Cardiac fibroblast (primary cell): ENCODE data around the gene DCANP1.

Experiments
- DNase-seq, 2 donors: peaks; one replicate each; pipeline versions ENCODE4 v3.0.0 to v3.0.0-alpha.2; 2010; ENCODE audit warnings: low read depth in 2 of 2
- H3K4me3 ChIP-seq, 2 donors: replicated peaks in 1 of 2; 1 replicate in 1 of 2; 2 replicates in 1 of 2; pipeline ENCODE4 v1.5.1; 2011; ENCODE audit warnings: low read depth in 2 of 2, low read length in 2 of 2, mild to moderate bottlenecking in 2 of 2, moderate library complexity in 1 of 2
- TF ChIP-seq, protein P1 (sequence below): IDR thresholded peaks from one replicate; pipeline ENCODE4 v1.5.1; 2011; ENCODE audit warnings: low read depth, mild to moderate bottlenecking, low read length, inconsistent platforms

Gene DCANP1

GRCh38 chr5:135480511-135480910, 33.4 kb upstream of the DCANP1 start:
- TF ChIP-seq, protein P1, sequence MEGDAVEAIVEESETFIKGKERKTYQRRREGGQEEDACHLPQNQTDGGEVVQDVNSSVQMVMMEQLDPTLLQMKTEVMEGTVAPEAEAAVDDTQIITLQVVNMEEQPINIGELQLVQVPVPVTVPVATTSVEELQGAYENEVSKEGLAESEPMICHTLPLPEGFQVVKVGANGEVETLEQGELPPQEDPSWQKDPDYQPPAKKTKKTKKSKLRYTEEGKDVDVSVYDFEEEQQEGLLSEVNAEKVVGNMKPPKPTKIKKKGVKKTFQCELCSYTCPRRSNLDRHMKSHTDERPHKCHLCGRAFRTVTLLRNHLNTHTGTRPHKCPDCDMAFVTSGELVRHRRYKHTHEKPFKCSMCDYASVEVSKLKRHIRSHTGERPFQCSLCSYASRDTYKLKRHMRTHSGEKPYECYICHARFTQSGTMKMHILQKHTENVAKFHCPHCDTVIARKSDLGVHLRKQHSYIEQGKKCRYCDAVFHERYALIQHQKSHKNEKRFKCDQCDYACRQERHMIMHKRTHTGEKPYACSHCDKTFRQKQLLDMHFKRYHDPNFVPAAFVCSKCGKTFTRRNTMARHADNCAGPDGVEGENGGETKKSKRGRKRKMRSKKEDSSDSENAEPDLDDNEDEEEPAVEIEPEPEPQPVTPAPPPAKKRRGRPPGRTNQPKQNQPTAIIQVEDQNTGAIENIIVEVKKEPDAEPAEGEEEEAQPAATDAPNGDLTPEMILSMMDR = no peak
- no peak for DNase-seq
- no peak overlapping the region for H3K4me3 ChIP-seq

DNA sequence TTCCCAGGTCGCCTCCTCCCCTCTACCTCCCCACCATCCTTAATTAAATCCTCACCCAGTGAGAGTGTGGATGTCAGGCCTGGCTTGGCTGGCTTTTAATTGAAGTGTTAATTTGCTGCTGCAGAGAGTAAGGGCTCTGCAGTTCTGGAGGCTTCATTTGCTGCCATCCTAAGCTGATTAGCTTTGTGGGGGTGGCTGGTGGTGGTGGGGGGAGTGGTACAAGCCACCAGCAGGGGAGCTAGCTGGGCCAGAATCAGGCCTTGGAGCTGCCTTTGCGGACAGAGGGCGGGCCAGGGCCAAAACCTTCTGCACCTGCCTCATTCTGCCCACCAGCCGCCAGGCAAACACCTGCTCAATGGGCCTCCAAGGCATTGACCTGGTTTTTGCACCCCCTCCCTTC, 31.8 kb upstream of the DCANP1 start:
- DNase-seq = no peak
- no peak overlapping the region for H3K4me3 ChIP-seq
- TF ChIP-seq, protein P1 = no peak

GRCh38 chr5:135477613-135478066, 30.5 kb upstream of the DCANP1 start:
- H3K4me3 ChIP-seq = no peak overlapping the region
- TF ChIP-seq, protein P1 = no peak
- no peak for DNase-seq

DNA sequence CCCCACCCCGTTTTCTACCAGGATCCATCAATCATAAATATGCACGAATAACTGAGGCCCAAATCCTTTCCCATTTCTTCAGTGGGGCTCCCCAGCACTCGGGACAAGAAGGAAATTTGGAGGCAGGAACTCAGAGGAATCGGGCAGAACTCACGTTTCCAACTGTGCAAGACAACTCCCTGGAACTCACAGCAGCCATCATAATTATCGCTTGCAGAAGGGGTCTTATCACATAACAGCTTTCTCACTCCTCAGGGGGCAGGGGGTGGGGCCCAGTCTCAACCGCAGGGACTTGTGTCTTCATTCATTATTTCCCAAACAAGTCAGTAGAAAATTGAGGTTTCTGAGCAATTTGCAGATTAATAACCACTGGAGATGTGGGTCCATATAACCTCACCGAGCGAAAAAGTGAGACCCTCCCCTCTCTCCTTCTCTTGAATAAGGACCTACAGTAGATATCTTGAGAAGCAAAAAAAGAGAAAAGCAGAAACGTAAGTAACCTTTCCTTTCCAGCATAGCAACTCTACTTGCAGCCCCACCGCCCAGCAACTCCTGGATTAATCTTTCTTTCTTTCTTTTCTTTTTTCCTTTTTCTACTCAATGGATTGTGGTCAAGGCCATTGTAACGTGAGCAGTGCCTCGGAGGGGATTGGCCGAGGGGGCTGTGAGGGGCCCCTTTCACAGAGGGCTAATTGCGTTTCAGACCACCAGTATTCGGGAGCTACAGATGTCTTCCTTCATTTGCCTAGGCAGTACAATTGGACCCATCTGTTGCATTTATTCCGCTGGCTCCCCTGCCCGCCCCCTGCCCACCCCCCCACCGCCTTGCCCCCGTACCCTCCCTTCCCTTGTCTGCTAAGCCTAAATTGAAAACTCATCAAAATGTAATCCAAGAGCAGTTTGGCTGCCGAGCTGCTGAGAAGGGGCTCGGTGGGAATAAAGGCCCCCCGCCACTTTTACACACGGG, 29.8 kb upstream of the DCANP1 start:
- TF ChIP-seq, protein P1 = no peak
- no peak for DNase-seq
- H3K4me3 ChIP-seq = no peak overlapping the region

DNA sequence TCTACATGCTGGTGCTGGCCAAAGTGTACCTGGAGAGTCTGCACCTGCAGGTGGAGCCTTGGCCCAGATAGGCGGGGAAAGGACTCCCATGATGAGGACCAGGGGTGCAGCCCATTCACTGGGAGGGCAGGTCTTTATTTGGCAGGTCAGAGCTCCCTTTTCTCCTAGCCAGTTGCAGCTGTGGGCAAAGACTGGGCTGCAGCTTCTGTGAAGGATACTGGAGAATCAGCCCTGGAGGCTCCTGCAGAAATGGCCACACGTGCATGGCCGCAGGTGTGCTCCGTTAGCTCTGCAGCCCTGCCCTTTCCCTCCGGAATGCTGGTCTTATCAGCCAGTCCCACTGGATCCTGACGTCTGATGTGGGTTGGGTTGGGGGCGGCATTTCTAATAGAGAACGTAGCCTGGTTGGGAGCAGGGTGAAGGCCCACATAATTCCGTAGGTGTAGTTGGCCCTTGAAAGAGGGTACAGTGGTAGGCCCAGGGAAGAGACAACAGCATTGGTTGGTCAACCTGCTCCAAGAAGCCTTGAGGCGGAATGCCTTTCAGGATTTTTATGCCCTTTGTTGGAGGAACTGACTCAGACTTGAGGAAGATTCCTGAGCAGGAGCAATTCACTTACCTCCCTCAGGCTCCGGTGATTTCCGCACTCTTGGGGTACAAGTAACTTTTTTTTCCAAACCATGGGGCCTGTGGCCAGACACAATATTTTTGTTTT, 27.0 kb upstream of the DCANP1 start:
- no peak for DNase-seq
- TF ChIP-seq, protein P1 = no peak
- H3K4me3 ChIP-seq = no peak overlapping the region

DNA sequence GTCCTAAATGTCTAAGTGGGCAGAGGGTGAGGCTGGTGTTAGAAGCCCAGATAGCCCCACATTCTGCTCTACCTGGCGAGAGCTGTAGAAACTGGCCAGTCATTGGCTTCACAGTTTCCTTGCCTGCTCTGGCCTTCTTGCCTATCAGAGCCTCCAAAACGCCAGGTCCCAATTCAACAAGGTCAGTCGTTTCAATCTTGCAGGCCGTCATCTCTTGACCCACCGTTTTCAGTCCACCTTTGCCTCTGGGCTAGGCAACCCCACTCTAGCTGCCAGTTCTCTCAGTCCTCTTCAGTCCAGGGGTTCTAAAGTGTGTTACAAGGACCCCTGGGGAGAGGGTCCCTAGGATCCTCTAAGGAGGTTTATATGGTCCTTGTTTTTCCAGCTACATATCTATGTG, 25.0 kb upstream of the DCANP1 start:
- TF ChIP-seq, protein P1 = no peak
- no peak for DNase-seq
- no peak overlapping the region for H3K4me3 ChIP-seq
